Panc1 (cell line): ENCODE data around the gene NDOR1. TPM values are rescaled to one million over a fixed set of nuclear protein-coding genes. Genes with fewer than 3 reads are reported as not detected.

Experiments used
- ATAC-seq: fragments of 200-7000 bp; cut with Tn5 transposase; 2 replicates; pipeline ENCODE4 v1.9.1; 2020; ENCODE audit warnings: mild to moderate bottlenecking, moderate library complexity
- BruUV-seq: library from RNA; stranded (reverse); fragments of 400-500 nt; replicated peaks from 2 replicates; lab custom pipeline; 2021; lab: Mats Ljungman, UMichigan
- CTCF ChIA-PET: fragments of 300-600 bp; sonication (Branson Sonifier 250); formaldehyde crosslinking; loops from one replicate; lab custom pipeline; 2022; ENCODE audit warnings: antibody characterized with exemption; lab: Charles Lee
- POLR2A ChIA-PET: fragments of 300-600 bp; sonication (Branson Sonifier 250); formaldehyde crosslinking; loops from one replicate; lab custom pipeline; 2022; ENCODE audit warnings: antibody characterized with exemption; lab: Charles Lee
- DNase-seq: peaks from one replicate; pipeline ENCODE4 v3.0.0-alpha.2; 2010; ENCODE audit warnings: low read depth, low spot score
- H3K27ac ChIP-seq: 2 replicates; pipeline ENCODE4 v1.5.1; 2011; ENCODE audit warnings: mild to moderate bottlenecking, low read length, inconsistent platforms
- H3K27me3 ChIP-seq: fragments of 200-500 bp; sonication (Bioruptor generic); 2 replicates; pipeline ENCODE4 v1.6.0; 2014; ENCODE audit warnings: low read length, inconsistent platforms; ENCODE audit not compliant: control insufficient read depth, insufficient read depth
- H3K36me3 ChIP-seq: fragments of 200-500 bp; sonication (Bioruptor generic); 2 replicates; pipeline ENCODE4 v1.5.1; 2014; ENCODE audit warnings: inconsistent platforms, mild to moderate bottlenecking, low read length, moderate library complexity; ENCODE audit not compliant: control insufficient read depth, insufficient read depth
- H3K4me1 ChIP-seq: 2 replicates; pipeline ENCODE4 v1.5.1; 2011; ENCODE audit warnings: inconsistent platforms, mild to moderate bottlenecking, low read length, moderate library complexity; ENCODE audit not compliant: control insufficient read depth, insufficient read depth
- H3K4me3 ChIP-seq, 2 experiments: 2 replicates each; pipeline ENCODE4 v1.5.1; 2011 to 2012; ENCODE audit warnings: low read depth in 2 of 2, low read length in 2 of 2, mild to moderate bottlenecking in 2 of 2, inconsistent platforms in 1 of 2, moderate library complexity in 1 of 2
- H3K9me3 ChIP-seq: fragments of 200-500 bp; sonication (Bioruptor generic); 2 replicates; pipeline ENCODE4 v1.5.1; 2014; ENCODE audit warnings: low read depth, mild to moderate bottlenecking, inconsistent platforms, low read length, moderate library complexity; ENCODE audit not compliant: control insufficient read depth, insufficient read depth
- CTCF ChIP-seq: fragments of 450-650 bp; IDR thresholded peaks from 2 replicates; pipeline ENCODE4 v1.5.1; 2017; ENCODE audit warnings: mild to moderate bottlenecking
- POLR2AphosphoS5 ChIP-seq: IDR thresholded peaks from 2 replicates; pipeline ENCODE4 v1.6.1; 2012; ENCODE audit warnings: mild to moderate bottlenecking, low read depth, low read length, moderate library complexity
- REST ChIP-seq, 2 experiments: IDR thresholded peaks; 2 replicates each; pipeline ENCODE4 v1.6.1; 2011 to 2012; ENCODE audit warnings: low read depth in 2 of 2, control low read depth in 1 of 2, low read length in 1 of 2, mild to moderate bottlenecking in 1 of 2, moderate library complexity in 1 of 2; ENCODE audit not compliant: insufficient read depth in 1 of 2
- SIN3A ChIP-seq: IDR thresholded peaks from 2 replicates; pipeline ENCODE4 v1.6.1; 2012; ENCODE audit warnings: low read depth, mild to moderate bottlenecking, low read length, moderate library complexity, borderline replicate concordance; ENCODE audit not compliant: insufficient read depth
- TCF7L2 ChIP-seq: IDR thresholded peaks from 2 replicates; pipeline ENCODE4 v1.6.1; 2011; ENCODE audit warnings: mild to moderate bottlenecking, low read depth, low read length, inconsistent platforms
- in situ Hi-C: cut with HindIII; loops from 2 replicates; pipeline ENCODE4 v1.10.0; 2016; ENCODE audit warnings: low sequenced_read_pairs, low pct_unique_long_range_greater_than_20kb
- intact Hi-C: fragments of 100-400 bp; cut with micrococcal nuclease; formaldehyde crosslinking; loops from one replicate; pipeline ENCODE4 v1.10.0; 2022; ENCODE audit not compliant: unreplicated experiment
- total RNA-seq: library from RNA; stranded (reverse); gene quantifications from one replicate; pipeline ENCODE4 v1.2.1, GENCODE V29; 2021; ENCODE audit not compliant: unreplicated experiment

The NDOR1 gene
- total RNA-seq, 1 experiment from 2014 or later: 15.6 TPM

- ChIA-PET POLR2A (interaction anchor here (0.7 kb wide), 1 partner anchor 80 kb away, joined by 17 read pairs; no protein-coding TSS in a partner anchor), CTCF (interaction anchor here (0.6 to 1.2 kb wide), 4 partner anchors 12 to 40 kb away, joined by 5 to 8 read pairs (median 6); no protein-coding TSS in a partner anchor)
- no peaks in the 10 kb centered on the region for H3K36me3 ChIP-seq
- H3K9me3 ChIP-seq: no peaks in the 10 kb centered on the region
- ATAC-seq (peak; percentile 63), DNase-seq (no peak)
- in situ Hi-C loops (no loop called here), intact Hi-C loops (no loop called here)
- H3K27me3 ChIP-seq: no peaks in the 10 kb centered on the region
- H3K4me1 ChIP-seq: peaks cover 4% of the 10 kb centered on the region; the same call in 1 of the 2 replicates
- H3K4me3 ChIP-seq: peak overlapping the region; percentile 32 to 52
- no peak for TF ChIP-seq TCF7L2
- TF ChIP-seq POLR2AphosphoS5: no peak
- TF ChIP-seq CTCF: no peak; the same call in 1 of the 2 replicates
- TF ChIP-seq SIN3A: no peak
- TF ChIP-seq REST (IDR thresholded peaks at IDR 0.05; ENCODE audit: insufficient read depth in 1 of 2, low read depth in 2 of 2, low read length in 1 of 2): no peak
- no peak overlapping the region for H3K27ac ChIP-seq
- BruUV-seq: no TSS peak
These were observed 42.8 kb upstream of the NDOR1 start for GRCh38 chr9:137162505-137163364.

- 0 out of 2 replicates have a peak, but pooled peaks cover 4% of the 10 kb centered on the region for H3K4me1 ChIP-seq
- CTCF ChIA-PET: interaction anchor here (0.6 to 1.1 kb wide), 3 partner anchors 12 to 39 kb away, joined by 5 to 8 read pairs (median 6); no protein-coding TSS in a partner anchor
- no peaks in the 10 kb centered on the region for H3K9me3 ChIP-seq
- BruUV-seq: no TSS peak
- no peak for TF ChIP-seq POLR2AphosphoS5
- TF ChIP-seq SIN3A: no peak
- no peak for TF ChIP-seq CTCF
- H3K4me3 ChIP-seq: peak overlapping the region; percentile 32 to 52
- H3K27me3 ChIP-seq: no peaks in the 10 kb centered on the region
- ATAC-seq: peak; percentile 63
- in situ Hi-C loops (no loop called here), intact Hi-C loops (no loop called here)
- DNase-seq: no peak
- no peaks in the 10 kb centered on the region for H3K36me3 ChIP-seq
- no peak overlapping the region for H3K27ac ChIP-seq
- POLR2A ChIA-PET: no interaction called here
These were observed 42.2 kb upstream of the NDOR1 start for GRCh38 chr9:137163365-137163715.
